Dermis blood vessel endothelial cell (primary cell): ENCODE data around the gene QRFP. TPM values are rescaled to one million over a fixed set of nuclear protein-coding genes. Genes with fewer than 3 reads are reported as not detected.

ENCODE experiments used
- DNase-seq: peaks from one replicate; pipeline ENCODE4 v3.0.0; 2010
- total RNA-seq: library from RNA; depleted of rRNA; stranded (reverse); fragments of >200 nt; gene quantifications from 2 replicates; pipeline ENCODE4 v1.2.3, GENCODE V29; 2014

The QRFP gene
- total RNA-seq, 1 donor from 2014 or later, result not detected

DNA sequence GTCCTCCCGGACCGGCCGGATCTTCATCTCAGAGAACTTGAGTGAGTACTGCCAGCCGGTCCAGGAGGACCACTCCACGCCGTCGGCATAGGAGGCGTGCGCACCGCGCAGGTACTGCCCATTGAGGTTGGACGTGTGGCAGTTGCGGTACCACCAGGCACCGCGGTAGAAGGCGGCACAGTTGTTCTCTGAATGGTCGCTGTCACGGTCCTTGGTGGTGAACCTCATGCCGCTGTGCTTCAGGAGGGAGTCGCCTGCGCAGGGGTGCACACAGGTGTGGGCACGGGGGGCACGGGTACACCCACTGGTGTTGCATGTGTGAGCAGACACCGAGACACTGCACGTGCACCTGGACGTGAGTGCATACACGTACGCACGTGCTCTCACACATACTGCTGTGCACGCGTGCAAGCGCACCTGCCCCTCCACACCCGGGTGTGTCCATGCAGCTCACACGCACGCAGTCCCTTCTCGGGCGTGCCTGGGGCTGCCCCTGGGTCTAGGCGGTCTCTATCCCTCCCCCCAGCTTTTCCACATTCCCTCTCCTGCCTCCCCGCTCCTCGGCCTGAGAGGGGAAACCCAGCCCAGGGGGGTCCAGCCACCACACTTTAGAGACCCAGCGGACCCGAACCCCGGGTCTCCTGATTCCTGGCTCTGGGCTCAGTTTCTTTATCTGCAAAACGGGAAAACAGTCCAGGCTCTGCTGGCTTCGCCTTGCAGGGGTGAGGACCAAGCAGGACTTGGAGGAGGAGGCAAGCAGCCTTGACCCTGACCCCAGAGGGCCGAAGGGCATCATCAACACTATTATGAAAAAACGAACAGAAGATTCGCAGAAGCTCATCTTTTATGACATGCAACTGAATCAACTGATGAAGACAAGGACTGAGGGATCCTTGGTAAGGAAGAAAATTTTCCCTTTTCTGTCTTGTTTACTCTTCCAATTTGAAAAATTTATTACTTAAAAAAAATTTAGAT is 7.7 kb upstream of the QRFP start:
- DNase-seq, result no peak

DNA sequence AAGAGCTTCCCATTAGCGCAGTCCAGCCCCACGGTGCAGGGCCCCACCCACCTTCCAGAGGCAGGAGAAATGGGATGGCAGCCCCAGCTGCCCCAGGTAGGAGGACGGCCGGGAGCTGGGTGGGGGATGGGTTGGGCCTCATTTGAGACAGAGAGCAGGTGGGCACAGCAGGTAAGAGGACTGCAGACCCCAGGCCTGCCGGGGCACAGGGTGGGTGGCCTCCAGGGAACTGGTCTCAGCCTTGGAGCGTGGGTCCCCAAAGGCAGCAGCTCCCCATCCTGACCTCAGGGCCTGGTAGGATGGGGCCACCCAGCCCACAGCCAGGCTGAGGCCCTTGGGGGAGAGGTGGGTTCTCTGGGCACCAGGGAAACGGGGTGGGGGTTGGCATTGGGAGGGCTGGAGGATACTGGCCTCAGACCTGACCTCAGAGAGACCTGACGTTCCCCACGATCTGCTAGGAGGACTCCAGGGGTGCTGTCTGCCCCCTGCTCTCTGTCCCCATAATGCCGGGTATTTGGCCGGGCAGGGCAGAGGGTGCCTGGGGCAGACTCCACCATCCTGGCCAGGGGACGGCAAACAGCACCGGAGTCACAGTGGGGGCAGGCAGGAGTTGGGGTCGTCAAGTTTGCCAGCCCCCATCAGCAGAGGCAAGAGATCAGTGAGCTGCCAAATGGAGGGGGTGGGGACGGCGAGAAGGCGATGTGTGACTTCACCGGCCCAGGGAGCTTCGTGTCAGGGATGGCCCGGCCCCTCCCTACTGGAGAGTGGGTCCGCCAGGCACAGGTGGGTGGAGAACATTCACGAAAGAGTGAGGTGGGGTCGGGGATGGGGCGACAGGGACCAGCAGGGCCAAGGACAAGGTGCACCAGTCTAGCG is 6.8 kb upstream of the QRFP start:
- DNase-seq, result no peak

DNA sequence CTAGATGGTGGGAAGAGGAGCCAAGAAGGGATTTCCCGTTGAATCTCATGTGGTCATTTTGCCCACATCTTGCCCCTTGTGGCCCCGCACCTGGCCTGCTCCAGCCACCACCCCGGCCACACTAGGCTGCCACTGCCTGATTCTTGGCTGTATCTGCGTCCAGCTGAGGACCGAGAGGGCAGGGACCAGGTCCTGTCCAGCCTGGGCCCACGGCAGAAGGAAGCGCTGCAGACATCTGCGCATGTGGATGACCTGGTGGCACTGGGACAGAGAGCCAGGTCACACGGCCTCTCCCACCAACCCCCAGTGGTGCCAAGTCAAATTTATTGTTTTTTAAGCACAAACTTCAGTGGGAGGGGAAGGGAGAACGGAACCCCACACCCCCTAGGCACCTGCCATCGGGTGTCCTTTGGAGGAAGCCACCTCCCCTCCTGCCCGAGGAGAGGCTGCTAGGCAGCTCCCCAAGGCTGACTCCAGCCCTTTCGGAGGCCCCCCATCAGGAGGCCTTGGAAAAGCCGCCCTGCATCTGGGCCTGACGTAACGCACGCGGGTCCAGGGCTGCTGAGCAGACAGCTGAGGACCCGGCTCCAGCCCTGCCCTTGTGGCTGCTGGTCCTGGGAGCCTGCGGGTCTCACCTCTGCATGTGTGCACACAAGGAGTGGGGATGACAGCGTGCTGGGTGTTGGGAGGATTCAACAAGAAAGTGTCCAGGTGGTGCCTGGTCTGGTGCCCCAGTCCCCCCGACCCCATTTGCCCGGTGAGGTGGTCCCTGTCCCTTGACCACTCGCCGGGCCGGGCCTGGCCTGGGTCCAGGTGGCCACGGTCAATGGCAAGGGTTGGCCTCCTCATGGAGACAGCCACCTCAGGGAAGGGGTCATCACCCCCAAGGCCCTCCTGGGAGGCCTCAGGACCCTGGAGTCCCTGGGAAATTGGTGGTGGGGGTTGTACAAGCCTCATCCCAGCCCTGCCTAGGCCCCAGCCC is 5.9 kb upstream of the QRFP start:
- no peak for DNase-seq

DNA sequence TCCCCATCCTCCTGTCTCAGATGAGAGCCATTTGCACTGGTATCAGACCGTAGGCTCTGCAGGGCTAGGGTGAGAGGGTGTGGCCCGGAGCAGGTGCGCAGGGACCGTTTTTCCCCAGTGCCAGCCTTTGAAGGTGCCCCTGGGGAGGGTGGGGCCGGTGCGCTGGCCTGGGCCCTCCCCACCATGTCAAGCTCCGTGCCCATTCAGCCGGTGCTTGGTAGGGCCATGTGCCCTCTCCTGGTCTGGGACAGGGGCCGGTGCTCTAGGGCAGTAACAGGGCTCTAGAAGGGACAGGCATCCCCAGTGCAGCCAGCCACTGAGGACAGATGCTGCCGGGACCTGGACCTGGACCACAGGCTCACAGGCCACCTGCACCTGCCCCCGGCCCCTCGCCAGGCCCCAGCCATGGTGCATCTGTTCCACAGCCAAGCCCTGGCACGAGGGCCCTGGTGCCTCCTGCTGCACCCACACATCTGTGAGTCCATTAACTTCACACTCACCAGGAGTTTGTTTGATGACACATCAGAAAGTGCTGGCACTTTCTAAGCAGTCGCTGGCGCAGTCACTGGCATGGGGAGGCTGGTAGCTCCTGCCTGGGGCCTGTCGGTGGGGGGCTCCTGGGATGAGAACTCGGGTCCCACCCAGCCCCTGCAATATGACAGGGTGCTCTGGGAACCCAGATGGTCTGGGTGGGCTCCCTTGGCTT is 5.0 kb upstream of the QRFP start:
- no peak for DNase-seq

DNA sequence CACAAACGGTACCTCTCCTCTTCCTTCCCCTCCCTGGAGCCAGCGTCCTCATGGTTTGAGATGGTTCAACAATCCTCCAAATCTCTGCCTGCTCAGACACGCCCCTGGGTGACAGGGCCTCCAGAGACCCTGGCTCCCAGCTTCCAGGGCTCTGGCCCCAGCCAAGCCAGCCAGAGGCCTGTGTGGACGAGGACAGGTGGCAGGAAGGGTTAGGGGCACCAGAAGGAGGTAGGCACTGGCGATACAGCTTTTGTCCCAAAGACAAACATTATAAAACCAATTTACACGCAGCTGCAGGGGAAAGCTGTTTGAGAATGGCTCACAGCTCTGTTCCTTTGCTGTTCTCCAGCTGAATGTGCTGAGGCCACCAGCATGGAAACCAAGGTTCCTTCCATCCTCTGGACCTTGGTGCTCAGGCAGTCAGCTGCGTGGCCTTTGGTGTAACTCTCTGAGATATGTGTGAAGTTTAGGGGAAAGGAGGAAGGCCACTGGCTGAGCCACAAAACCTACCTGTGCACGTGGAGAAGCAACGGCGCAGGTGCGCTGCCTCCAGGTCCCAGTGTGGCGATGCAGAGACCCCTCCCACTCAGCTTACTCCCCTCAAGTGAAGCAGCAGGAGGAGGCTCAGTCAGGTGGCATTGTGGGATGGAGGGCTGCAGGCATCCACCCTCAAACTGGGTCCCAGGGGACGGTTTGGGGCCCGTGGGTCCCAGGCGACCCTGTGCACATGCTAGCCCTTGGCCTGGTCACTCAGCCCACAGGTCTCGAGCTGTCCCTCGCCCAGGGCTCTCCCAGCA is 4.3 kb upstream of the QRFP start:
- no peak for DNase-seq

DNA sequence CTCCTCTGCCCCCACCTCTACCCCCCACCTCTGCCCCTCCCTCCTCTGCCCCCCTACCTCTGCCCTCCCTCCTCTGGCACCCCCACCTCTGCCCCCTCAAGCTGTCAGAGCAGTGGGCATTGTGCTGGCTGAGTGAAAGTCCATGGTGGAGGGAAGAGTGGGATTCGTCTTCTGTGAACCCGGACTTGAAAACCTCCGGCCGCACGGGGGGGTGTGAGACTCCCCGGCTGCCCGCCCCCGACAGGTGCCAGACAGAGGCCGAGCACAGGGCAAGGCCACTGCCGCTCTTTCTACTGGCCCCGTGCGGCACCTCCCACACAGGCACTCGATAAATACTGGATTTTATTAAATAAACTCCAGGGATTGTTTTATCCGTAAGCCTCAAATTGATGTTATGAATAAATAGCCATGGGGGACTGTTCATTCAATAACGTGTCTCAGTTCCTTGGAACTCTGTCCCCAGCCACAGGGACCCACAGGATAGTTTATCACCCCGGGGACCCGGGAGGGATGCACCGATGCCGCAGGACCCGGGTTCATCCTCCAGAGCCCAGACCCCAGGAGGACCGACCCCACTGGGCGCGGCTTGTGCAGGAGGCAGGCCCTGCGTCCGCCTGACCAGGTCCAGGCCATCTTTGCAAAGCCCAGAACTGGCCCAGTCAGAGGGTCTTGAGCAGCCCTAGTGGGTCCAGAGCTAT is 2.6 kb upstream of the QRFP start:
- DNase-seq, result no peak

DNA sequence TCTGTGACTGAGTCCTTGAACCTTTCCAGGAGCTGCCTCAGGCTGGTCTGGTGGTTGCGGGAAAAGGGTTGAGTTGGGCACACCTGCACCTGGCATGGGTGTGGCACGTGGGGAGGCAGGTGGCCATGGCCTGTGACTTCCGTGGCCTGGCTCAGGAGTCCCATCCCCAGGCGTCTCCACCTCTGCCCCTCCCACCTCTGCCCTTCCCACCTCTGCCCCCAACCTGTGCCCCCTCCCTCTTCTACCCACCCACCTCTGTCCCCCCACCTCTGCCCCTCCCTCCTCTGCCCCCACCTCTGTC is 1.9 kb upstream of the QRFP start:
- no peak for DNase-seq

DNA sequence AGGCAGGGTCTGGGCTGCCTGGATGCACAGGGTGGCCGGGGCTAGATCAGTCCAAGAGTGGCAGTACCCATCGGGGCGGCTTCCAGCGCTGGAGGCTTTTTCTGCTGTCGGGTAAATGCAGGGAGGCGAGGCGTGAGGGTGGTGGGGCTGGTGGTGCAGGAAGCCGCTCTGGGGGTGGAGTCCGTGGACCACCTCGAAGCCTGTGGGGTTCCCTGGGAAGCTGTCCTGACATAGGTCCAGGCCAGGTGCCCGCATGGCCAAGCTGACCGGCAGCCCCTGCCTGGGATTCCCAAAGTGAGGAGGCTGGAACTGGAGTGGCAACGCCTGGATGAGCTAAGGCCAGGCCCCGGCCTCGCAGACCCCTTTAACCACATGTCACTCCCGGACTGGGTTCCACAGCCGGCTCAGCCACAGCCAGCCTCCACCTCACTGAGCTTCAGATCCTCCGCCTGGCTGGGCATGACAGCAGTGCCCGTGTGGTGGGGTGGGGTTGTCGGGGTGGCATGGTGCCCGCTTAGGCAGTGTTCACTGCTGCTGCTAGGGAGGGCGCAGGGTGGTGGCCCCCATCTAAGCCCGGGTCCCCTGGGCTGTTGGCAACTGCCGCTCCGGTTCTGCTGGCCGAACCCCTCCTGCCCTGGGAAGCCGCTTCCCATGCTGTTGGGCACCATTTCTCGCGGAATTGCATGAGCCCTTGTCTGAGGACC is 1.4 kb upstream of the QRFP start:
- no peak for DNase-seq

DNA sequence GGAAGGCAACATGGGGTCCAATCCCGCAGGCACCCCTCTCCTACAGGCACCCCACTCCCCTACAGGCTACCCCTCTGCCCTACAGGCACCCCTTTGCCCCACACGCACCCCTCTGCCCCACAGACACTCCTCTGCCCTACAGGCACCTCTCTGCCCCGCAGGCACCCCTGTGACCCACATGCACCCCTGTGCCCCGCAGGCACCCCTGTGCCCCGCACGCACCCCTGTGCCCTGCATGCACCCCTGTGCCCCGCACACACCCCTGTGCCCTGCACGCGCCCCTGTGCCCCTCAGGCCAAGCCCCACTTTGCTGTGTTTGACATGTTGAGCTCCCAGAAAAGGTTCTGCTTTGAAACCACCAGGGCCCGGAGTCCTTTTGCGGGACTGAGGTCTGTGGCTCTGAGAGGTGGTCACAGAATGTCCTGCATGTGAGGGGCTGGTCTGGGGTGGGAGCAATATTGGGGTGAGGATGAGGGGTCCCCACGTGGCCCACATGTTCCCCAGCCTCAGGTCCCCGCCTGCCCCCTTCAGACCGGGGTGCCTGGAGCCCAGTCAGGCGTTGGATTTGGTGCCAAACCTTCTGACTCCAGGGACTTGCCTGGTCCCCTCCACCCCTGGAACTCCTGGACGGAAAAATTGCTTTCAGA is 616 bp upstream of the QRFP start:
- DNase-seq, result no peak

DNA sequence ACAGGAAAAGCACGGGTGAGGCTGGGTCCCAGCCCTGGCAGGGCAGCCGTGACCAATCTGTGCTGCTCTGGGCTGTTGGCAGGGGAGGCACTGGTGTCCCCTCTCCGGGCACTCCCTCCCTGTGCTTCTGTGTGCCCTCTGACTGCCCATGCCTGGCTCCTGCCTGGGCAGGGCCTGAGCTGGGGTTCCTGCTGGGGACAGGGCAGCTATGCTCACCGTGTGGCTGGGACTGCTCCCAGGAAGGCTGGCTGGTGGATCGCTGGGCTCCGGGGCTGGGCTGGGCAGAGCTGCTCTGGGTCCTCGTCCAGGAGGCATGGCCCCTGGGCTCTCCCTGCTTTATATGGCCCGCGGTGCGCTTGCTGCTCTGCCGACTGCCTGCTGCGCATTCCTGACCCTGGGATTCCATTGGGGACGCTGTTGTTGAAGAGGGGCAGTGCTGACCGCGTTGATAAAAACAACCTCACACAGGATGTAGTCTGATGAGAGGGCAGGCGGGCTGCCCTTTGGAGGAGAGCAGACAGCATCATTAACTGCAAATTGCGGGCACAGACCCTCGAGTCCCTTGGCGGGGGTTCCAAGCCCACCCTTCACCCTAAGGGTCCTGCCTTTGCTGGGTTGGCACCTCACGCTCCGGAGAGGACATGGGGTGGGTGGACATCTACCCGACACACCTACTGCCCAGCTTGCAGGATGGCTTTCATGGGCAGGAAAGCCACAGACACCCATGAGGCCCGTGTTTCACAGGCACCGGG is 955 bp downstream of the QRFP start:
- DNase-seq, result peak; percentile 13

DNA sequence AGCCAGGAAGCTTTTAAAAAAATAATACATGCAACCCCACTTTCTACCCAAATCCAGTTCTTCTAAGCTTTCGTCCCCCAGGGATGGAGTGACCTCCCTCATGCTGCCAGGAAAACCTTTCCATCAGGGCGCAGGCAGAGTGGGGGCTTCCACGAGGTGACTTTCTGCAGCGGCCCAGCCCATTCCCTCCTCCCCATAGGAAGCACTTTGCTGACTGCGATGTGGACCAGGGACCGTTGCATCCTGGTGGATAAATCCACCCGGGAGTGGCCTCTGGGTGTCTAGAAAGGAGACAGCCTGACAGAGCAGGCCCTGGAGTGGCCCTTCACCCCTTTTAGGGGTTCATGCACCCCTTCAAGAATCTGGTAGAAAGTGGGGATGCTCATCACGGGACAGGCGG is 1.6 kb downstream of the QRFP start:
- DNase-seq, result no peak

DNA sequence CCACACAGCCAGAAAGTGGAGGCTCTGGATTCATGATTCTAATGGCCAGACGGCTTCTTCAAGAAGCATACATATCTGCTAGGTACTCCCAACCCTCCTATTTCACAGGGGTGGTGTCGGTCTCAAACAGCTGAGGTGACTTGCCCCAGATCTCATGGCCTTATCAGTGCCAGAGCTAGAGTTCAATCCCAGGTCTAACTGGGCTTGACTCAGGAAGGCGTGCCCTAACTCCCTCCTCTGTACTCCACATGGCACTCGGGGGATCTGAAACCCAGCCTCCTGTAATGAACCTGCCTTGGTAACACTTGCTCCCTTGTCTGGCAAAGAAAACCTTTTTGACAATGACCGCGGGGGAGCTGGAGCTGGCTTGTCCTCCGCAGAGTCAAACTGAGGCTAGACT is 2.1 kb downstream of the QRFP start:
- no peak for DNase-seq

DNA sequence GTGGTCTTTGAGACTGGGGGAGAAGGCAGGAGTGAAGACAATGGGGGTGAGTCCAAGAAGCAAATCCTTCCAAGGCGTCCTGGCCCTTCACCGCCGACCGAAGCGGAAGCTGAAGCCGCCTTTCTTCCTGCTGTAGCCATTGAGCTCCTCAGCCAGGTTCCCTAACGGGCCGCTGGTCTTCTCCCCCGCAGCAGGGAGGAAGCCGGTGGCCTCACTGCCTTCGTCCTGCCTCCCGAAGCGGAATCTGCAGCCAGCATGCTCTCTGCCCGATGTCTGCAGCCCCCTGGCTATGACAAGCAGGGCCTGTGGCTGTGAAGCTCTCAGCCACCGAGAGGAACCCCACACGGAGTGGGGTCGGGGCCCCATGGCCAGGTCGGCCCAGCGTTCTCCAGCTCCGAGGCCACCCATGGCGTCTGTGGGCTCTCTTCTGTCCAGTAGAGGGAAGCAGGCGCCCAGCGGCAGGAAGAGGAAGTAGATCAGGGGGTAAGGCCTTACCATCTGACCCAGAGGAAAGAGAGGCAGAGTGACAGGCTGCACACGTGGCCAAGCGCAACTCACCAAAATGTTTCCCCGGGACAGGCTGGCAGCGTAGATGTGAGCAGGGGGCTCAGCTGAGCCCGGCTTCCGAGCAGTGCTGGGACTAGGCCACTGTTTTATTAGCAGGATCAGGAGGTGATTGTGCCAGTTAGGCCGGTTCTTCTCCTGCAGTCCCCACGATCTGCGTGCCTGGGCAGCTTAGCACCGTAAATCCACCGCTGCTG is 3.1 kb downstream of the QRFP start:
- peak; percentile 63 for DNase-seq

DNA sequence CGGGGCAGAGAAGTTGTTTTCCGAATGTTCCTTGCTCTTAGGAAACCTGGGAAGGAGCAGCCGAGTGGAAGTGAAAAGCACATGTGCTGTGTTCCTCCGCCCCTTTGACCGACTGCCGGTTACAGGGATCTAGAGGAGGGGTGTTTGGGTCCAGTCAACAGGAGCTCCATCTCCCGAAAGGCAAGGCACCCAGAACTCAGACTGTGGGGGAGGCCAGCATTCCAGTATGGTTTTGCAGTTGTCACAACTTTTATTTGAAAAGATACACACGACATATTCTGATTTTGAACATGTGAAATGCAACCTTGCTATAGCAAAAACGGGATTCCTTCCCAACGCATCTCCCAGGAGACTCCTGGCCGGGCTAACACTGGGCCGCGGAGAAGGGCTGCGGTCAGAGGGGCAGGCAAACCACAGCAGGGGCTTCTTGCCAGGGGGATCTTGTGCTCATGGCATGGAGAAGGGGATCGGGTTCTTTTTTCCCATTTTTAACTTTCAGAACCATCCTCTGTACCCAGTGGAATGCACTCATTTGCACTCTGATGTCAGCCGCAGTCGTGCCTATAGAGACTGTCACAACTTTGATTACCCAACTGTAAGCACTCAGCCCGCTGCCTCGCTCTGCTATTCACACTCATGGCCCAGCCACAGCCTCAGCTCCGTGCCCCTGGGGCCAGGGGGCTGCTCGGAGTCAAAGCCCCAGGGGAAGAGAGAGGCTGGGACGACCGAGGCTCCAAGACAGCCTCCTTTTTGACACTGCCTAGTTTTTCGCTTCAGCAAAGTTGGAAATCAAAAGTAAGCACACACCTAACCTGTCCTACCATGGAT is 3.9 kb downstream of the QRFP start:
- DNase-seq, result no peak

DNA sequence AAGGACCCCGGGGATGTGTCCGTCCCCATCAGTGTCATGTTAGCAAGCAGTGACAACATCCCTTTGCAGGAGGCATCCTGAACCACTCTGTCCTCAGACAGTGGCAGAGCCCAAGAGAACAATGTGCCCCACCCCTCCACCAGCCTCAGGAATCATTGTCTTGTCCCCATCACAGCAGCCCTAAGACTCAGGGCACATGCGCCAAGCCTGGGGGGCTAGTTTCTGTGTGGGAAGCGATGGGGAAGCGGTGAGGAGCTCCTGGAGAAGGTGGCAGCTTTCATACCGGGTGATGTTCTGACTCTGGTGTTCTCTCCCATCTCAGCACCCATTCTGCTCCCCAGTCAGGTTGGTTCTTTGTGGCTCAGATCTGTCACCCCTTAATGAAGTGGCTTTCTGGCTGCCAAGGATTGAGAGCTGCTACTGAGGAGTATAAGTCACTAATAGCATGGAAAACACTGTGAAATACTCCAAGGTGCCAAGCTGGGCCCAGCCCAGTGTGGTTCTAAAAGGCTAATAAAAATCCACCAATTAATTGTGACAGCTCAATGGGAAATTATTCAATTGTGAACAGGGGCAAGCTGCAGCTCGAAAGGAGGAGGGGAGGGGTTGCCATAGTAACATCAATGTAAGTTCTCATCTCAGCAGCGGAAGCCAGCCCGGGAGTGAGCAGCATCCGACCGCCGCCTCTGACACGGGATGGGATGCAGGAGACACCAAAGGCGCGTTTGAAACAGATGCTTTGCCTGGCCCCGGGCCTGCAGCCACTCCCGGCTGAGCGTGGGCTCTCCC is 4.7 kb downstream of the QRFP start:
- DNase-seq, result no peak
